K562 (cell line): ENCODE data around the gene ZNF480. TPM values are rescaled to one million over a fixed set of nuclear protein-coding genes. Genes with fewer than 3 reads are reported as not detected.

Experiments used
- ARID2 ChIP-seq: fragments of 450-650 bp; IDR thresholded peaks from 2 replicates; pipeline ENCODE4 v1.6.1; 2017; ENCODE audit warnings: antibody characterized with exemption, mild to moderate bottlenecking
- ASH1L ChIP-seq: fragments of 450-650 bp; IDR thresholded peaks from 2 replicates; pipeline ENCODE4 v1.6.1; 2018; ENCODE audit warnings: borderline replicate concordance, mild to moderate bottlenecking, low read depth; ENCODE audit not compliant: partially characterized antibody
- BHLHE40 ChIP-seq: IDR thresholded peaks from 2 replicates; pipeline ENCODE4 v1.6.1; 2011; ENCODE audit warnings: low read length, improper control_type of control experiment
- CBX2 ChIP-seq: fragments of 200-600 bp; sonication (generic); IDR thresholded peaks from one replicate; pipeline ENCODE4 v1.6.1; 2012; ENCODE audit warnings: mild to moderate bottlenecking, low read length, inconsistent platforms; ENCODE audit not compliant: insufficient read depth, poor library complexity, severe bottlenecking
- CEBPZ ChIP-seq: fragments of 150-350 bp; IDR thresholded peaks from 2 replicates; pipeline ENCODE4 v1.6.1; 2014; ENCODE audit warnings: low read depth, mild to moderate bottlenecking, low read length, borderline replicate concordance
- COPS2 ChIP-seq: fragments of 450-650 bp; conservative IDR thresholded peaks from 2 replicates; pipeline ENCODE4 v1.6.1; 2016; ENCODE audit warnings: mild to moderate bottlenecking, moderate library complexity
- ETV5 ChIP-seq: sonication (generic); formaldehyde crosslinking; IDR thresholded peaks from 2 replicates; pipeline ENCODE4 v1.4.0; 2020; ENCODE audit warnings: low read depth, mild to moderate bottlenecking, missing genetic modification reagents
- MAX ChIP-seq: sonication (generic); formaldehyde crosslinking; IDR thresholded peaks from 2 replicates; pipeline ENCODE4 v1.9.0; 2022; ENCODE audit warnings: mild to moderate bottlenecking, missing genetic modification reagents
- OTX1 ChIP-seq: fragments of 450-650 bp; formaldehyde crosslinking; IDR thresholded peaks from 2 replicates; pipeline ENCODE4 v1.4.0; 2022; ENCODE audit warnings: mild to moderate bottlenecking
- RBFOX2 ChIP-seq: fragments of 200-400 bp; formaldehyde crosslinking; IDR thresholded peaks from 2 replicates; pipeline ENCODE4 v1.6.1; 2017; ENCODE audit warnings: low read depth, mild to moderate bottlenecking, low read length, moderate library complexity
- SETDB1 ChIP-seq: IDR thresholded peaks from one replicate; pipeline ENCODE4 v1.6.1; 2012; ENCODE audit warnings: low read length, control low read depth, inconsistent platforms
- VEZF1 ChIP-seq: fragments of 200-800 bp; sonication (Bioruptor generic); IDR thresholded peaks from 2 replicates; pipeline ENCODE4 v1.6.1; 2017; ENCODE audit warnings: missing genetic modification characterization, missing compliant biosample characterization
- ZNF551 ChIP-seq: fragments of 250-450 bp; sonication (Bioruptor Pico); IDR thresholded peaks from 2 replicates; pipeline ENCODE4 v1.5.0; 2021; ENCODE audit warnings: mild to moderate bottlenecking, moderate library complexity
- polyA plus RNA-seq, 8 experiments: library from polyadenylated mRNA; depleted of rRNA in 4 of 8; stranded (reverse) in 5 of 8; unstranded in 3 of 8; fragments of >200 nt; fragmentation: Nextera tagmentation in 2 of 8; fragmentation: Illumina TruSeq in 1 of 8; extraction: Ambion mirVana in 2 of 8; extraction: Trizol in 1 of 8; gene quantifications; 2 replicates each; pipeline versions ENCODE4 v1.2.1 to v1.2.3, GENCODE V29; 2011 to 2014; ENCODE audit warnings: inconsistent platforms in 1 of 8, missing spikeins in 1 of 8
- total RNA-seq, 7 experiments: library from RNA; depleted of rRNA in 6 of 7; stranded (reverse); fragments of >200 nt in 6 of 7; fragmentation: Illumina TruSeq in 2 of 7; extraction: Trizol in 2 of 7; gene quantifications; 2 replicates each; pipeline versions ENCODE4 v1.2.1 to v1.2.3, GENCODE V29; 2011 to 2021; ENCODE audit warnings: low replicate concordance in 1 of 7
- TF ChIP-seq, protein P1 (sequence below): fragments of 450-650 bp; IDR thresholded peaks from 2 replicates; pipeline ENCODE4 v1.6.1; 2016; ENCODE audit warnings: borderline replicate concordance
- TF ChIP-seq, protein P2 (sequence below), 2 experiments: fragments of 450-650 bp in 1 of 2; IDR thresholded peaks; 2 replicates each; pipeline ENCODE4 v1.6.1; 2011 to 2017; ENCODE audit warnings: low read depth in 2 of 2, antibody characterized with exemption in 1 of 2, borderline replicate concordance in 1 of 2, low read length in 1 of 2, mild to moderate bottlenecking in 1 of 2, mixed read lengths in 1 of 2; ENCODE audit not compliant: control insufficient read depth in 1 of 2

The ZNF480 gene
- total and polyA plus RNA-seq, 9 of the 15 experiments (the other 6 are each of a cell fraction or from before 2014, with no cell fraction given) = 10.4 to 31.1 (median 22.3) TPM

GRCh38 chr19:52269338-52270261, 27.4 kb upstream of the ZNF480 start, which contains the start of gene ZNF766 (continued):
- TF ChIP-seq CEBPZ = no peak
- peak; percentile 78 for TF ChIP-seq BHLHE40
- TF ChIP-seq, protein P1, sequence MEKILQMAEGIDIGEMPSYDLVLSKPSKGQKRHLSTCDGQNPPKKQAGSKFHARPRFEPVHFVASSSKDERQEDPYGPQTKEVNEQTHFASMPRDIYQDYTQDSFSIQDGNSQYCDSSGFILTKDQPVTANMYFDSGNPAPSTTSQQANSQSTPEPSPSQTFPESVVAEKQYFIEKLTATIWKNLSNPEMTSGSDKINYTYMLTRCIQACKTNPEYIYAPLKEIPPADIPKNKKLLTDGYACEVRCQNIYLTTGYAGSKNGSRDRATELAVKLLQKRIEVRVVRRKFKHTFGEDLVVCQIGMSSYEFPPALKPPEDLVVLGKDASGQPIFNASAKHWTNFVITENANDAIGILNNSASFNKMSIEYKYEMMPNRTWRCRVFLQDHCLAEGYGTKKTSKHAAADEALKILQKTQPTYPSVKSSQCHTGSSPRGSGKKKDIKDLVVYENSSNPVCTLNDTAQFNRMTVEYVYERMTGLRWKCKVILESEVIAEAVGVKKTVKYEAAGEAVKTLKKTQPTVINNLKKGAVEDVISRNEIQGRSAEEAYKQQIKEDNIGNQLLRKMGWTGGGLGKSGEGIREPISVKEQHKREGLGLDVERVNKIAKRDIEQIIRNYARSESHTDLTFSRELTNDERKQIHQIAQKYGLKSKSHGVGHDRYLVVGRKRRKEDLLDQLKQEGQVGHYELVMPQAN = peak; percentile 89
- TF ChIP-seq ASH1L = peak; percentile 25
- TF ChIP-seq RBFOX2 = peak; percentile 95
- no peak for TF ChIP-seq ARID2
- TF ChIP-seq CBX2 = no peak
- TF ChIP-seq ZNF551 (CRISPR knock-in tag) = no peak
- peak; percentile 43 for TF ChIP-seq VEZF1
- TF ChIP-seq ETV5 = peak; percentile 60; the same call in 1 of the 2 replicates
- TF ChIP-seq COPS2 = no peak
- TF ChIP-seq, protein P2, sequence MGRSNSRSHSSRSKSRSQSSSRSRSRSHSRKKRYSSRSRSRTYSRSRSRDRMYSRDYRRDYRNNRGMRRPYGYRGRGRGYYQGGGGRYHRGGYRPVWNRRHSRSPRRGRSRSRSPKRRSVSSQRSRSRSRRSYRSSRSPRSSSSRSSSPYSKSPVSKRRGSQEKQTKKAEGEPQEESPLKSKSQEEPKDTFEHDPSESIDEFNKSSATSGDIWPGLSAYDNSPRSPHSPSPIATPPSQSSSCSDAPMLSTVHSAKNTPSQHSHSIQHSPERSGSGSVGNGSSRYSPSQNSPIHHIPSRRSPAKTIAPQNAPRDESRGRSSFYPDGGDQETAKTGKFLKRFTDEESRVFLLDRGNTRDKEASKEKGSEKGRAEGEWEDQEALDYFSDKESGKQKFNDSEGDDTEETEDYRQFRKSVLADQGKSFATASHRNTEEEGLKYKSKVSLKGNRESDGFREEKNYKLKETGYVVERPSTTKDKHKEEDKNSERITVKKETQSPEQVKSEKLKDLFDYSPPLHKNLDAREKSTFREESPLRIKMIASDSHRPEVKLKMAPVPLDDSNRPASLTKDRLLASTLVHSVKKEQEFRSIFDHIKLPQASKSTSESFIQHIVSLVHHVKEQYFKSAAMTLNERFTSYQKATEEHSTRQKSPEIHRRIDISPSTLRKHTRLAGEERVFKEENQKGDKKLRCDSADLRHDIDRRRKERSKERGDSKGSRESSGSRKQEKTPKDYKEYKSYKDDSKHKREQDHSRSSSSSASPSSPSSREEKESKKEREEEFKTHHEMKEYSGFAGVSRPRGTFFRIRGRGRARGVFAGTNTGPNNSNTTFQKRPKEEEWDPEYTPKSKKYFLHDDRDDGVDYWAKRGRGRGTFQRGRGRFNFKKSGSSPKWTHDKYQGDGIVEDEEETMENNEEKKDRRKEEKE (IDR thresholded peaks at IDR 0.05; ENCODE audit: borderline replicate concordance in 1 of 2, control insufficient read depth in 1 of 2, low read depth in 2 of 2, low read length in 1 of 2) = no peak
- 0 out of 2 replicates have a peak, but pooled peaks have one; percentile 8 for TF ChIP-seq OTX1 (CRISPR knock-in tag)
- no peak for TF ChIP-seq SETDB1
- peak; percentile 46; the same call in 1 of the 2 replicates for TF ChIP-seq MAX (CRISPR knock-in tag)
